Activated T-helper 1 cell treated with anti-CD3 and anti-CD28 coated beads, Interleukin-12 subunit alpha, Interleukin-12 subunit beta, Interleukin-2, Interleukin-4 antibody, amounts not matched to agents 30 ng/mL and 10 ng/mL and 1 ng/mL, durations not matched to agents 14 hours and 24 hours and 36 hours (primary cell): ENCODE data around the gene MILR1. TPM values are rescaled to one million over a fixed set of nuclear protein-coding genes. Genes with fewer than 3 reads are reported as not detected.
A peak's percentile ranks its signal among the peaks of the same experiment; 100 is the strongest.

Source experiments
- DNase-seq: peaks from one replicate; pipeline ENCODE4 v3.0.0; 2021; ENCODE audit warnings: low spot score
- H3K27ac Mint-ChIP-seq: one replicate; pipeline ENCODE4 v1.8.0; 2021; ENCODE audit warnings: mild to moderate bottlenecking, mixed read lengths
- H3K27me3 Mint-ChIP-seq: one replicate; pipeline ENCODE4 v1.8.0; 2022; ENCODE audit warnings: mild to moderate bottlenecking, moderate library complexity, mixed read lengths; ENCODE audit not compliant: insufficient read depth
- H3K36me3 Mint-ChIP-seq: one replicate; pipeline ENCODE4 v1.8.0; 2021; ENCODE audit warnings: low read depth, mixed read lengths
- H3K4me1 Mint-ChIP-seq: one replicate; pipeline ENCODE4 v1.8.0; 2021; ENCODE audit warnings: low read depth, mixed read lengths
- H3K4me3 Mint-ChIP-seq: one replicate; pipeline ENCODE4 v1.8.0; 2021; ENCODE audit warnings: mild to moderate bottlenecking, moderate library complexity, mixed read lengths
- H3K9me3 Mint-ChIP-seq: one replicate; pipeline ENCODE4 v1.8.0; 2021; ENCODE audit warnings: mixed read lengths
- intact Hi-C: fragments of 100-400 bp; cut with micrococcal nuclease; formaldehyde crosslinking; loops from one replicate; pipeline ENCODE4 v1.15.1; 2024
- total RNA-seq: library from RNA; stranded (reverse); gene quantifications from 2 replicates; pipeline ENCODE4 v1.2.3, GENCODE V29; 2022

Gene MILR1, protein sequence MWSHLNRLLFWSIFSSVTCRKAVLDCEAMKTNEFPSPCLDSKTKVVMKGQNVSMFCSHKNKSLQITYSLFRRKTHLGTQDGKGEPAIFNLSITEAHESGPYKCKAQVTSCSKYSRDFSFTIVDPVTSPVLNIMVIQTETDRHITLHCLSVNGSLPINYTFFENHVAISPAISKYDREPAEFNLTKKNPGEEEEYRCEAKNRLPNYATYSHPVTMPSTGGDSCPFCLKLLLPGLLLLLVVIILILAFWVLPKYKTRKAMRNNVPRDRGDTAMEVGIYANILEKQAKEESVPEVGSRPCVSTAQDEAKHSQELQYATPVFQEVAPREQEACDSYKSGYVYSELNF
- total RNA-seq, result 0.26 and 0.37 TPM in 2 replicates

GRCh38 chr17:64448665-64449512, at the start of gene MILR1:
Gene MILR1 (plus strand): TSS chr17:64449115. CDS start chr17:64449169, 54 bp downstream.
- no peak for DNase-seq
- Mint-ChIP-seq H3K9me3 (no peaks in the 10 kb centered on the region), H3K4me3 (peak within 1 kb of the TSS; percentile 52), H3K36me3 (no peaks in the 10 kb centered on the region), H3K27ac (peak within 1 kb of the TSS; percentile 27), H3K4me1 (peaks cover 27% of the 10 kb centered on the region), H3K27me3 (peaks cover 3% of the 10 kb centered on the region)
- intact Hi-C loops, result no loop called here

DNA sequence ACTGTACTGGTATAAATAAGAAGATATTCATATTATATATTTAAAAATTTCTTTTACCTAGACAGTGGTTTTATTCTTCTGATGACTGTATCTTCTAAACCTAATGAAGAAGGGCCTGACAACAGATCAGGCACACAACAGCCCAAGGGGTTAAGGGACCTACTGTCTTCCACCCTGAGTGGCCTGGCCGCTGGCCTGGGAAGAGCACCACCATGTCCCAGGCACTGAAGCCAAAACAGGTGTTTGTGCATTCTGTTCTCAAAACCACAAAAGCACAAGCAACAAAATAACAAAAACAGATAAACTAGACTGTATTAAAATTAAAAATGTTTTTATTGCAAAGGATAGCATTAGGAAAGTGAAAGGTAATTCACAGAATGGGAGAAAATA, 49.2 kb upstream of the MILR1 start:
- H3K27me3 Mint-ChIP-seq, result peaks cover 4% of the 10 kb centered on the region
- DNase-seq, result no peak
- H3K4me3 Mint-ChIP-seq, result no peak overlapping the region
- no peaks in the 10 kb centered on the region for H3K36me3 Mint-ChIP-seq
- H3K9me3 Mint-ChIP-seq, result peaks cover 2% of the 10 kb centered on the region
- intact Hi-C loops, result no loop called here
- H3K4me1 Mint-ChIP-seq, result peaks cover 31% of the 10 kb centered on the region
- no peak overlapping the region for H3K27ac Mint-ChIP-seq

GRCh38 chr17:64400642-64401041, 48.3 kb upstream of the MILR1 start:
- no peak for DNase-seq
- Mint-ChIP-seq H3K4me3 (no peak overlapping the region), H3K27ac (no peak overlapping the region), H3K27me3 (peaks cover 2% of the 10 kb centered on the region), H3K36me3 (no peaks in the 10 kb centered on the region), H3K9me3 (no peaks in the 10 kb centered on the region), H3K4me1 (peaks cover 28% of the 10 kb centered on the region)
- intact Hi-C loops, result no loop called here

GRCh38 chr17:64401244-64401860, 47.6 kb upstream of the MILR1 start:
- no peak overlapping the region for H3K27ac Mint-ChIP-seq
- no peaks in the 10 kb centered on the region for H3K9me3 Mint-ChIP-seq
- H3K36me3 Mint-ChIP-seq, result no peaks in the 10 kb centered on the region
- H3K27me3 Mint-ChIP-seq, result no peaks in the 10 kb centered on the region
- no peak overlapping the region for H3K4me3 Mint-ChIP-seq
- intact Hi-C loops, result no loop called here
- DNase-seq, result no peak
- peaks cover 23% of the 10 kb centered on the region for H3K4me1 Mint-ChIP-seq

DNA sequence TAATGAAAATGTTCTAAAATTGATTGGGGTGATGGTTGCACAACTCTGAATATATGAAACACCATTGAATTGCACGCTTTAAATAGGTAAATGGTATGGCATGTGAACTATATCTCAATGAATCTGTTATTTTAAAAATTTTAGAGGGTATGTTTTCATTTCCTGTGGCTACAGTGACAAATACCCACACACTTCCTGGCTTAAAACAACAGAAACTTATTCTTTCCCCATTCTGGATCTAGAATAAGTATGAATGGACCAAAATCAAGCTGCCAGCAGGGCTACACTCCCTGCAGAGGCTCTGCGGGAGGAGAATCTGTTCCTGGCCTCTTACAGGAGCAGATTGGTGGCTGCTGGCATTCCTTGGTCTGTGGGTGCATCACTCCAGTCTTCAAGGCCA, 47.0 kb upstream of the MILR1 start:
- Mint-ChIP-seq H3K4me1 (peaks cover 22% of the 10 kb centered on the region), H3K4me3 (no peak overlapping the region), H3K36me3 (no peaks in the 10 kb centered on the region), H3K9me3 (no peaks in the 10 kb centered on the region), H3K27me3 (no peaks in the 10 kb centered on the region), H3K27ac (no peak overlapping the region)
- intact Hi-C loops, result no loop called here
- no peak for DNase-seq

GRCh38 chr17:64402469-64402868, 46.4 kb upstream of the MILR1 start:
- Mint-ChIP-seq H3K4me1 (peaks cover 22% of the 10 kb centered on the region), H3K27ac (no peak overlapping the region), H3K36me3 (no peaks in the 10 kb centered on the region), H3K27me3 (no peaks in the 10 kb centered on the region), H3K4me3 (no peak overlapping the region), H3K9me3 (no peaks in the 10 kb centered on the region)
- intact Hi-C loops, result no loop called here
- DNase-seq, result no peak

DNA sequence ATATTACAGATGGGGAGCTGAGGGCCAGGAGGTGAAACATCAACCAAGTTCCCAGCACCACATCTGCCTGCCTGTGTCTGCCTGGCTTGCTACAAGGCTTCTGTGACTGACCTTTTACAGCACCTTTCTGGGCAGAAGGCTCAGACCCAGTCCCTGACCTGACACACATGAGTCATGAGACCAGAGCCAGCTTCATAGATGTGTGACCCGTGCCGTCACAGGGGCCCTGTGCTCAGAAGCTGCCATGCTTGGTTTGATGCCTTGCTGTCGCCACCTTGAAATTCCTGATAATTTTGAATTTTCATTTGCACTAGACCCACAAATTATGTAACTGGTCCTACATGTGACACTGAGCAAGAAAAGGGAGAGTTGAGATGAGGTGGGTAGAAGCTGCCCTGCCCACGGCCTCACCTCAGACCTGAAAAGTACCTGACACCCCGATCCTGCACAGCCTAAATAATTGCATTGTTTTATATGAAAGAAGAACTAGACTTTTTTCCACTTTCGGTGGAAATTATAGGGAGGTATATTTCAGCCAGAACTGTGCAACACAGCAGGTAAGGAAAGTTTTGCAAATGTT, 44.9 kb upstream of the MILR1 start:
- Mint-ChIP-seq H3K9me3 (no peaks in the 10 kb centered on the region), H3K36me3 (no peaks in the 10 kb centered on the region), H3K4me3 (no peak overlapping the region), H3K27me3 (no peaks in the 10 kb centered on the region), H3K4me1 (peaks cover 15% of the 10 kb centered on the region), H3K27ac (no peak overlapping the region)
- intact Hi-C loops, result no loop called here
- DNase-seq, result no peak

- intact Hi-C loops, result no loop called here
- Mint-ChIP-seq H3K4me3 (no peak overlapping the region), H3K27me3 (no peaks in the 10 kb centered on the region), H3K4me1 (peaks cover 12% of the 10 kb centered on the region), H3K36me3 (no peaks in the 10 kb centered on the region), H3K9me3 (no peaks in the 10 kb centered on the region), H3K27ac (no peak overlapping the region)
- no peak for DNase-seq
Observed at GRCh38 chr17:64406321-64407200, 42.4 kb upstream of the MILR1 start.

DNA sequence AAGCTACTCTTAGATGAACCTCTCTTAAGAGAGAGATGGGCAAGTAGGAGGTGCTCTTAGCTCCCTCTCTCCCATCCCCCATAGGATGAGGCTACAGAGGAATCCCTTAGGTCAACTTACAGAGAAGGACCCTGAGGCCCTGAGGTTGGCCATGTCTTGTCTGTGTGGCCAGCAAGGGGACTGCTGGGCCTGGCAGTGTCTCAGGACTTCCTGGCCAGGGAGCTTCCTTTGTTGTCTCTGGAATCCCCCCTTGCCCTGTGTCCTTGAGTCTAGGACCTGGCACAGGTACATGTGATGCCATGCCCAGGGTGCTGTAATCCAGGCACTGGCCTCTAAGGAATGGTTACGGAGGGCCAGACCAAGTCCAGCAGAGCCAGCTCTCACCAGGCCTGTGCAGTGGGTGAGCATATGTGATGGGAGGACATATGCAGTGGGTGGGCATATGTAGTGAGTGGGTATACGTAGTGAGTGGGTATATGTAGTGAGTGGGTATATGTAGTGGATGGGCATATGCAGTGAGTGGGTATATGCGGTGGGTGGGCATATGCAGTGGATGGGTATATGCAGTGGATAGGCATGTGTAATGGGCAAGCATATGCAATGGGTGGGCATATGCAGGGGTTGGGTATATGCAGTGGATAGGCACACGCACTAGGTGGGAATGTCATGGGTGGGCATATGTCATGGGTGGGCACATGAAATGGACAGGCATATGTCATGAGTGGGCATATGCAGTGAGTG, 38.0 kb upstream of the MILR1 start:
- Mint-ChIP-seq H3K4me1 (peaks cover 9% of the 10 kb centered on the region), H3K9me3 (no peaks in the 10 kb centered on the region), H3K27ac (no peak overlapping the region), H3K4me3 (no peak overlapping the region), H3K36me3 (no peaks in the 10 kb centered on the region), H3K27me3 (peaks cover 4% of the 10 kb centered on the region)
- intact Hi-C loops, result no loop called here
- no peak for DNase-seq

- Mint-ChIP-seq H3K27me3 (peaks cover 5% of the 10 kb centered on the region), H3K9me3 (no peaks in the 10 kb centered on the region), H3K27ac (no peak overlapping the region), H3K36me3 (no peaks in the 10 kb centered on the region), H3K4me1 (peaks cover 9% of the 10 kb centered on the region), H3K4me3 (no peak overlapping the region)
- intact Hi-C loops, result no loop called here
- no peak for DNase-seq
Observed at GRCh38 chr17:64411999-64412771, 36.7 kb upstream of the MILR1 start.

GRCh38 chr17:64412944-64413381, 36.0 kb upstream of the MILR1 start:
- Mint-ChIP-seq H3K9me3 (no peaks in the 10 kb centered on the region), H3K4me3 (no peak overlapping the region), H3K4me1 (peaks cover 9% of the 10 kb centered on the region), H3K27ac (no peak overlapping the region), H3K36me3 (no peaks in the 10 kb centered on the region), H3K27me3 (peaks cover 5% of the 10 kb centered on the region)
- no peak for DNase-seq
- intact Hi-C loops, result no loop called here
